GM23338 (cell line): ENCODE data around the gene KCNMA1.

Experiments
- CREB1 ChIP-seq: fragments of 250-450 bp; sonication (Bioruptor Pico); IDR thresholded peaks from 2 replicates; pipeline ENCODE4 v1.5.0; 2020; ENCODE audit warnings: low read depth, mild to moderate bottlenecking, moderate library complexity
- EZH2 ChIP-seq: fragments of 200-600 bp; sonication (generic); IDR thresholded peaks from one replicate; pipeline ENCODE4 v1.8.0; 2017; ENCODE audit warnings: antibody characterized with exemption, mild to moderate bottlenecking, low read depth; ENCODE audit not compliant: unreplicated experiment
- EZH2phosphoT487 ChIP-seq: fragments of 200-600 bp; sonication (generic); IDR thresholded peaks from one replicate; pipeline ENCODE4 v1.8.1; 2018; ENCODE audit warnings: antibody characterized with exemption; ENCODE audit not compliant: unreplicated experiment
- POLR2AphosphoS5 ChIP-seq: IDR thresholded peaks from 2 replicates; pipeline ENCODE4 v1.6.1; 2016; ENCODE audit warnings: antibody characterized with exemption, low read depth
- TF ChIP-seq, protein P1 (sequence below): IDR thresholded peaks from one replicate; pipeline ENCODE4 v1.6.1; 2018; ENCODE audit warnings: antibody characterized with exemption; ENCODE audit not compliant: unreplicated experiment
- TF ChIP-seq, protein P2 (sequence below), 2 experiments: fragments of 200-600 bp in 1 of 2; sonication (generic) in 1 of 2; conservative IDR thresholded peaks; 2 replicates each; pipeline versions ENCODE4 v1.5.1 to v1.6.1; 2016 to 2017; ENCODE audit warnings: antibody characterized with exemption in 2 of 2, low read depth in 2 of 2, mild to moderate bottlenecking in 2 of 2, moderate library complexity in 1 of 2

DNA sequence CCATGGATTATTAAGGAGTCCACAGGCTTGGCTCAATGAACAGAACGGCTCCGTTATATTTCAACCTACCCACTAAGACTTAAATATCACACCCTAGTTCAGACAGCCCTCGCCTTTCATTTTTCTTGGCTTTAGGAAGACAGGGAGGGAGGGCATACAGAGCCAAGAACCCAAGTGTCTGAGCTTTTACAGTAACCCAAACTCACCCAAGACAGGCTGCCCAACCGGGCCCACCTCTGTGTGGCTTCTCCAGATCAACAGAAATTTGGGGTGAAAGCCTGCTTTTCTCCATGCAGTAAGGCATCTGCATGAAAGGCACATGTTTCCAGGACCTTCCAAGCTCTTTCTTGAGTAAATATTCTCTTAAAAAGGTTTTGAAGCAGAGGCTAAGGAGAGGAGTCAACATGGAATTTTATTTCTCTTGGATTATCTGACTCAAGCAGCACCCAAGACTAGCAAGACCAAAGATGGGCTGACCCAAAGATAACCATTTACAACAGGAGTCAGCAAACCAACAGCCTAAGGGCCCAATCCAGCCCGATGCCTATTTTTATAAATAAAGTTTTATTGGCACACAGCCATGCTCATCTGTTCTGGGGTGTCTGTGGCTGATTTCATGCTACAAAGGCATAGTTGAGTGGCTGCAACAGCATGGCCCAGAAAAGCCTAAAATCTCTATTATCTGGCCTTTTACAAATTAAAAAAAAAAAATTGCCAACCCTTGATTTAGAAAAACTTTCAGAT lies 90.1 kb downstream of the KCNMA1 start:
- TF ChIP-seq, protein P1, sequence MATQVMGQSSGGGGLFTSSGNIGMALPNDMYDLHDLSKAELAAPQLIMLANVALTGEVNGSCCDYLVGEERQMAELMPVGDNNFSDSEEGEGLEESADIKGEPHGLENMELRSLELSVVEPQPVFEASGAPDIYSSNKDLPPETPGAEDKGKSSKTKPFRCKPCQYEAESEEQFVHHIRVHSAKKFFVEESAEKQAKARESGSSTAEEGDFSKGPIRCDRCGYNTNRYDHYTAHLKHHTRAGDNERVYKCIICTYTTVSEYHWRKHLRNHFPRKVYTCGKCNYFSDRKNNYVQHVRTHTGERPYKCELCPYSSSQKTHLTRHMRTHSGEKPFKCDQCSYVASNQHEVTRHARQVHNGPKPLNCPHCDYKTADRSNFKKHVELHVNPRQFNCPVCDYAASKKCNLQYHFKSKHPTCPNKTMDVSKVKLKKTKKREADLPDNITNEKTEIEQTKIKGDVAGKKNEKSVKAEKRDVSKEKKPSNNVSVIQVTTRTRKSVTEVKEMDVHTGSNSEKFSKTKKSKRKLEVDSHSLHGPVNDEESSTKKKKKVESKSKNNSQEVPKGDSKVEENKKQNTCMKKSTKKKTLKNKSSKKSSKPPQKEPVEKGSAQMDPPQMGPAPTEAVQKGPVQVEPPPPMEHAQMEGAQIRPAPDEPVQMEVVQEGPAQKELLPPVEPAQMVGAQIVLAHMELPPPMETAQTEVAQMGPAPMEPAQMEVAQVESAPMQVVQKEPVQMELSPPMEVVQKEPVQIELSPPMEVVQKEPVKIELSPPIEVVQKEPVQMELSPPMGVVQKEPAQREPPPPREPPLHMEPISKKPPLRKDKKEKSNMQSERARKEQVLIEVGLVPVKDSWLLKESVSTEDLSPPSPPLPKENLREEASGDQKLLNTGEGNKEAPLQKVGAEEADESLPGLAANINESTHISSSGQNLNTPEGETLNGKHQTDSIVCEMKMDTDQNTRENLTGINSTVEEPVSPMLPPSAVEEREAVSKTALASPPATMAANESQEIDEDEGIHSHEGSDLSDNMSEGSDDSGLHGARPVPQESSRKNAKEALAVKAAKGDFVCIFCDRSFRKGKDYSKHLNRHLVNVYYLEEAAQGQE, result no peak
- no peak for TF ChIP-seq EZH2phosphoT487
- TF ChIP-seq, protein P2, sequence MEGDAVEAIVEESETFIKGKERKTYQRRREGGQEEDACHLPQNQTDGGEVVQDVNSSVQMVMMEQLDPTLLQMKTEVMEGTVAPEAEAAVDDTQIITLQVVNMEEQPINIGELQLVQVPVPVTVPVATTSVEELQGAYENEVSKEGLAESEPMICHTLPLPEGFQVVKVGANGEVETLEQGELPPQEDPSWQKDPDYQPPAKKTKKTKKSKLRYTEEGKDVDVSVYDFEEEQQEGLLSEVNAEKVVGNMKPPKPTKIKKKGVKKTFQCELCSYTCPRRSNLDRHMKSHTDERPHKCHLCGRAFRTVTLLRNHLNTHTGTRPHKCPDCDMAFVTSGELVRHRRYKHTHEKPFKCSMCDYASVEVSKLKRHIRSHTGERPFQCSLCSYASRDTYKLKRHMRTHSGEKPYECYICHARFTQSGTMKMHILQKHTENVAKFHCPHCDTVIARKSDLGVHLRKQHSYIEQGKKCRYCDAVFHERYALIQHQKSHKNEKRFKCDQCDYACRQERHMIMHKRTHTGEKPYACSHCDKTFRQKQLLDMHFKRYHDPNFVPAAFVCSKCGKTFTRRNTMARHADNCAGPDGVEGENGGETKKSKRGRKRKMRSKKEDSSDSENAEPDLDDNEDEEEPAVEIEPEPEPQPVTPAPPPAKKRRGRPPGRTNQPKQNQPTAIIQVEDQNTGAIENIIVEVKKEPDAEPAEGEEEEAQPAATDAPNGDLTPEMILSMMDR (conservative IDR thresholded peaks at IDR 0.05; ENCODE audit: low read depth in 2 of 2), result no peak
- no peak for TF ChIP-seq EZH2
- TF ChIP-seq POLR2AphosphoS5, result no peak
- no peak for TF ChIP-seq CREB1 (CRISPR knock-in tag)
